Thymus (tissue), 11 donors: Measurements from ENCODE around the gene KLHDC2. TPM values are rescaled to one million over a fixed set of nuclear protein-coding genes. Genes with fewer than 3 reads are reported as not detected.
"Not testable (repeated sequence)": the region's sequence is repeated elsewhere in the genome, so short reads cannot be mapped to it uniquely, and the experiment has no call there.

Experiments
- DNase-seq, 9 donors: peaks; one replicate each; pipeline ENCODE4 v3.0.0-alpha.2; 2013; ENCODE audit warnings: low spot score in 9 of 9, low read depth in 6 of 9, missing footprints in 1 of 9
- H3K27ac ChIP-seq, 2 donors: one replicate each; pipeline ENCODE4 v1.5.1; 2013; ENCODE audit warnings: control low read depth in 1 of 2, low read depth in 1 of 2, low read length in 1 of 2, mild to moderate bottlenecking in 1 of 2, moderate library complexity in 1 of 2
- H3K27me3 ChIP-seq, 2 donors: one replicate each; pipeline ENCODE4 v1.5.1; 2013; ENCODE audit warnings: low read length in 1 of 2; ENCODE audit not compliant: control insufficient read depth in 2 of 2, insufficient read depth in 1 of 2
- H3K36me3 ChIP-seq, 2 donors: one replicate each; pipeline ENCODE4 v1.5.1; 2013; ENCODE audit warnings: low read length in 1 of 2, mild to moderate bottlenecking in 1 of 2, moderate library complexity in 1 of 2; ENCODE audit not compliant: control insufficient read depth in 2 of 2, insufficient read depth in 2 of 2
- H3K4me1 ChIP-seq, 2 donors: one replicate each; pipeline ENCODE4 v1.5.1; 2013; ENCODE audit warnings: low read length in 2 of 2; ENCODE audit not compliant: control insufficient read depth in 2 of 2, insufficient read depth in 2 of 2
- H3K4me3 ChIP-seq, 2 donors: one replicate each; pipeline ENCODE4 v1.5.1; 2013; ENCODE audit warnings: low read length in 2 of 2, control low read depth in 1 of 2, mild to moderate bottlenecking in 1 of 2
- H3K9me3 ChIP-seq, 2 donors: one replicate each; pipeline ENCODE4 v1.5.1; 2013; ENCODE audit warnings: low read length in 1 of 2, mild to moderate bottlenecking in 1 of 2; ENCODE audit not compliant: control insufficient read depth in 2 of 2, insufficient read depth in 1 of 2
- WGBS: extraction: QIAGEN DNeasy Blood & Tissue Kit; methylation state at CpG from one replicate; pipeline ENCODE4 v1.1.7; 2013; 5-methylcytosine and 5-hydroxymethylcytosine counted together
- polyA plus RNA-seq: library from polyadenylated mRNA; stranded (reverse); fragments of 200-250 nt; gene quantifications from one replicate; pipeline ENCODE4 v1.2.3, GENCODE V29; 2013
- total RNA-seq: library from RNA; stranded (reverse); fragments of 120-200 nt; gene quantifications from one replicate; pipeline ENCODE4 v1.2.4, GENCODE V29; 2013
- donor health status: healthy.

The KLHDC2 gene
- total and polyA plus RNA-seq, 2 donors = 69.4 to 83.3 TPM

GRCh38 chr14:49808780-49809179 lies 40.8 kb downstream of the KLHDC2 start:
- 0% methylated on average over 1 of the region's 1 CpG for WGBS

GRCh38 chr14:49816118-49816517 lies 48.2 kb downstream of the KLHDC2 start:
- not testable (repeated sequence) for H3K9me3 ChIP-seq, H3K27me3 ChIP-seq, DNase-seq, H3K27ac ChIP-seq, H3K4me3 ChIP-seq, H3K4me1 ChIP-seq
- over 99% methylated on average over 2 of the region's 2 CpGs for WGBS
- H3K36me3 ChIP-seq = peaks cover 26 to 58% of the 10 kb centered on the region in 2 donors

More at GRCh38 chr14:49808780-49809179, 40.8 kb downstream of the KLHDC2 start:
- no peak overlapping the region for H3K4me3 ChIP-seq
- peaks cover 19 to 47% of the 10 kb centered on the region in 2 donors for H3K36me3 ChIP-seq
- no peaks in the 10 kb centered on the region for H3K27me3 ChIP-seq
- DNase-seq = no peak
- H3K4me1 ChIP-seq = no peaks in the 10 kb centered on the region
- H3K9me3 ChIP-seq = no peaks in the 10 kb centered on the region
- no peak overlapping the region for H3K27ac ChIP-seq

GRCh38 chr14:49816844-49817243 lies 48.9 kb downstream of the KLHDC2 start:
- DNase-seq = no peak
- Histone ChIP-seq H3K27ac (no peak overlapping the region), H3K36me3 (peaks cover 26 to 56% of the 10 kb centered on the region in 2 donors), H3K9me3 (peaks cover 0 to 4% of the 10 kb centered on the region in 2 donors), H3K27me3 (no peaks in the 10 kb centered on the region), H3K4me1 (no peaks in the 10 kb centered on the region), H3K4me3 (no peak overlapping the region)
- WGBS = 96% methylated on average over 3 of the region's 3 CpGs

- Histone ChIP-seq H3K27me3 (no peaks in the 10 kb centered on the region), H3K4me3 (no peak overlapping the region), H3K9me3 (peaks cover 0 to 4% of the 10 kb centered on the region in 2 donors), H3K36me3 (peaks cover 39 to 70% of the 10 kb centered on the region in 2 donors), H3K4me1 (no peaks in the 10 kb centered on the region), H3K27ac (no peak overlapping the region)
- WGBS = 99% methylated on average over 12 of the region's 12 CpGs
- DNase-seq = no peak
Measured at GRCh38 chr14:49820176-49820575, 52.2 kb downstream of the KLHDC2 start.

GRCh38 chr14:49828640-49829039 lies 60.7 kb downstream of the KLHDC2 start:
- DNase-seq = no peak
- H3K27me3 ChIP-seq = no peaks in the 10 kb centered on the region
- H3K9me3 ChIP-seq = no peaks in the 10 kb centered on the region
- 98% methylated on average over 2 of the region's 2 CpGs for WGBS
- H3K36me3 ChIP-seq = peaks cover 31 to 92% of the 10 kb centered on the region in 2 donors
- H3K4me3 ChIP-seq = no peak overlapping the region
- no peak overlapping the region for H3K27ac ChIP-seq
- H3K4me1 ChIP-seq = no peaks in the 10 kb centered on the region

Other genes with a start within 250 kb of the KLHDC2 start
- 6,328 TPM for gene RPS29, start 181.8 kb upstream of the KLHDC2 start, total RNA-seq
- 5,388 TPM for gene RPS29, start 181.8 kb upstream of the KLHDC2 start, polyA plus RNA-seq
- gene LRR1, start 169.2 kb upstream of the KLHDC2 start, total RNA-seq = 46.1 TPM
- gene LRR1, start 169.2 kb upstream of the KLHDC2 start, polyA plus RNA-seq = 17.0 TPM
- gene RPL36AL, start 147.5 kb upstream of the KLHDC2 start, total RNA-seq = 307 TPM
- gene RPL36AL, start 147.5 kb upstream of the KLHDC2 start, polyA plus RNA-seq = 619 TPM
- 36.1 TPM for gene MGAT2, start 147.4 kb upstream of the KLHDC2 start, total RNA-seq
- gene MGAT2, start 147.4 kb upstream of the KLHDC2 start, polyA plus RNA-seq = 29.9 TPM
- 7.3 TPM for gene DNAAF2, start 132.9 kb upstream of the KLHDC2 start, total RNA-seq
- 9.0 TPM for gene DNAAF2, start 132.9 kb upstream of the KLHDC2 start, polyA plus RNA-seq
- 19.3 TPM for gene POLE2, start 79.9 kb upstream of the KLHDC2 start, total RNA-seq
- gene POLE2, start 79.9 kb upstream of the KLHDC2 start, polyA plus RNA-seq = 3.4 TPM
- 3.9 TPM for gene KLHDC1, start 75.0 kb upstream of the KLHDC2 start, total RNA-seq
- 7.6 TPM for gene KLHDC1, start 75.0 kb upstream of the KLHDC2 start, polyA plus RNA-seq
- 68.8 TPM for gene NEMF, start 84.6 kb downstream of the KLHDC2 start, total RNA-seq
- 58.1 TPM for gene NEMF, start 84.6 kb downstream of the KLHDC2 start, polyA plus RNA-seq
- gene ARF6, start 124.9 kb downstream of the KLHDC2 start, total RNA-seq = 34.8 TPM
- 72.0 TPM for gene ARF6, start 124.9 kb downstream of the KLHDC2 start, polyA plus RNA-seq